H9 (cell line): ENCODE results near the gene NFRKB. TPM values are rescaled to one million over a fixed set of nuclear protein-coding genes. Genes with fewer than 3 reads are reported as not detected.

Experiments
- DNase-seq: peaks from one replicate; pipeline ENCODE4 v3.0.0-alpha.2; 2017
- H2AFZ ChIP-seq: one replicate; pipeline ENCODE4 v1.6.1; 2013; ENCODE audit warnings: mild to moderate bottlenecking, low read length, control low read depth, moderate library complexity
- H2AK5ac ChIP-seq: 2 replicates; pipeline ENCODE4 v1.6.1; 2013; ENCODE audit warnings: low read length, control low read depth, mixed read lengths; ENCODE audit not compliant: insufficient read length
- H2BK120ac ChIP-seq: one replicate; pipeline ENCODE4 v1.6.1; 2013; ENCODE audit warnings: low read depth, mild to moderate bottlenecking, low read length, control low read depth, inconsistent platforms; ENCODE audit not compliant: poor library complexity, severe bottlenecking
- H2BK12ac ChIP-seq: 2 replicates; pipeline ENCODE4 v1.6.1; 2013; ENCODE audit warnings: low read length, control low read depth, mixed read lengths, low read depth; ENCODE audit not compliant: insufficient read length
- H2BK15ac ChIP-seq: 2 replicates; pipeline ENCODE4 v1.6.1; 2013; ENCODE audit warnings: low read depth, low read length, control low read depth
- H2BK20ac ChIP-seq: one replicate; pipeline ENCODE4 v1.6.1; 2013; ENCODE audit warnings: low read depth, mild to moderate bottlenecking, low read length, control low read depth, inconsistent platforms; ENCODE audit not compliant: poor library complexity, severe bottlenecking
- H2BK5ac ChIP-seq: 2 replicates; pipeline ENCODE4 v1.6.1; 2013; ENCODE audit warnings: low read length, control low read depth, mixed read lengths; ENCODE audit not compliant: insufficient read length
- H3K14ac ChIP-seq: 2 replicates; pipeline ENCODE4 v1.6.1; 2013; ENCODE audit warnings: low read length, control low read depth; ENCODE audit not compliant: insufficient read depth
- H3K18ac ChIP-seq: 2 replicates; pipeline ENCODE4 v1.6.1; 2013; ENCODE audit warnings: low read depth, mild to moderate bottlenecking, mixed read lengths, low read length, control low read depth; ENCODE audit not compliant: insufficient read length
- H3K23ac ChIP-seq: 2 replicates; pipeline ENCODE4 v1.6.1; 2013; ENCODE audit warnings: low read length, control low read depth, mixed read lengths, low read depth; ENCODE audit not compliant: insufficient read length
- H3K23me2 ChIP-seq: 2 replicates; pipeline ENCODE4 v1.6.1; 2013; ENCODE audit warnings: low read depth, mild to moderate bottlenecking, mixed read lengths, low read length, control low read depth; ENCODE audit not compliant: insufficient read length, poor library complexity, severe bottlenecking
- H3K27ac ChIP-seq: 2 replicates; pipeline ENCODE4 v1.5.1; 2013; ENCODE audit warnings: low read length, control low read depth, mixed read lengths, low read depth; ENCODE audit not compliant: insufficient read length
- H3K27me3 ChIP-seq: 2 replicates; pipeline ENCODE4 v1.6.1; 2013; ENCODE audit warnings: low read length, control low read depth, inconsistent platforms; ENCODE audit not compliant: insufficient read depth
- H3K4ac ChIP-seq: 2 replicates; pipeline ENCODE4 v1.6.1; 2013; ENCODE audit warnings: low read depth, mild to moderate bottlenecking, control low read depth, inconsistent platforms, low read length, moderate library complexity
- H3K4me1 ChIP-seq: 2 replicates; pipeline ENCODE4 v1.6.1; 2013; ENCODE audit warnings: low read length, control low read depth, inconsistent platforms; ENCODE audit not compliant: insufficient read depth
- H3K4me2 ChIP-seq: 2 replicates; pipeline ENCODE4 v1.6.1; 2013; ENCODE audit warnings: low read length, control low read depth, mixed read lengths; ENCODE audit not compliant: insufficient read length, insufficient read depth
- H3K56ac ChIP-seq: 2 replicates; pipeline ENCODE4 v1.6.1; 2013; ENCODE audit warnings: low read depth, mild to moderate bottlenecking, mixed read lengths, low read length, control low read depth; ENCODE audit not compliant: insufficient read length
- H3K79me1 ChIP-seq: 2 replicates; pipeline ENCODE4 v1.6.1; 2013; ENCODE audit warnings: low read depth, mild to moderate bottlenecking, moderate library complexity, low read length, control low read depth, inconsistent platforms; ENCODE audit not compliant: insufficient read depth, poor library complexity, severe bottlenecking
- H3K79me2 ChIP-seq: 2 replicates; pipeline ENCODE4 v1.6.1; 2013; ENCODE audit warnings: low read length, control low read depth, inconsistent platforms; ENCODE audit not compliant: insufficient read depth
- H3K9ac ChIP-seq: 2 replicates; pipeline ENCODE4 v1.6.1; 2013; ENCODE audit warnings: low read length, control low read depth, mixed read lengths; ENCODE audit not compliant: insufficient read length; ENCODE audit errors: extremely low read depth
- H3K9me3 ChIP-seq: one replicate; pipeline ENCODE4 v1.6.1; 2013; ENCODE audit warnings: low read depth, low read length, inconsistent platforms; ENCODE audit not compliant: control insufficient read depth
- H3T11ph ChIP-seq: one replicate; pipeline ENCODE4 v1.6.1; 2013; ENCODE audit warnings: mild to moderate bottlenecking, low read length, control low read depth, inconsistent platforms
- H4K20me1 ChIP-seq: one replicate; pipeline ENCODE4 v1.6.1; 2013; ENCODE audit not compliant: control insufficient read depth, insufficient read length, insufficient read depth
- H4K5ac ChIP-seq: 2 replicates; pipeline ENCODE4 v1.6.1; 2013; ENCODE audit warnings: low read depth, mild to moderate bottlenecking, mixed read lengths, low read length, control low read depth; ENCODE audit not compliant: insufficient read length
- H4K8ac ChIP-seq: replicated peaks from 2 replicates; pipeline ENCODE4 v1.6.1; 2013; ENCODE audit warnings: low read length, control low read depth, mixed read lengths, low read depth; ENCODE audit not compliant: insufficient read length
- H4K91ac ChIP-seq: 2 replicates; pipeline ENCODE4 v1.6.1; 2013; ENCODE audit warnings: low read depth, mild to moderate bottlenecking, moderate library complexity, mixed read lengths, low read length, control low read depth; ENCODE audit not compliant: insufficient read length
- H3K27ac Mint-ChIP-seq, 3 experiments: 2 replicates in 2 of 3; 3 replicates in 1 of 3; pipeline ENCODE4 v1.8.0; 2020 to 2021; ENCODE audit warnings: mixed read lengths in 3 of 3, mild to moderate bottlenecking in 1 of 3, moderate library complexity in 1 of 3
- H3K27me3 Mint-ChIP-seq: 2 replicates; pipeline ENCODE4 v1.8.0; 2021; ENCODE audit warnings: low read depth, mild to moderate bottlenecking, moderate library complexity, mixed read lengths
- H3K36me3 Mint-ChIP-seq, 3 experiments: 2 replicates in 2 of 3; 3 replicates in 1 of 3; pipeline ENCODE4 v1.8.0; 2020 to 2021; ENCODE audit warnings: low read depth in 3 of 3, mixed read lengths in 3 of 3; ENCODE audit not compliant: insufficient read depth in 1 of 3
- H3K4me1 Mint-ChIP-seq, 2 experiments: 2 replicates each; pipeline ENCODE4 v1.8.0; 2020; ENCODE audit warnings: mixed read lengths in 2 of 2
- H3K4me3 Mint-ChIP-seq, 2 experiments: 2 replicates in 1 of 2; 3 replicates in 1 of 2; pipeline ENCODE4 v1.8.0; 2020 to 2021; ENCODE audit warnings: mild to moderate bottlenecking in 2 of 2, mixed read lengths in 2 of 2, moderate library complexity in 1 of 2
- H3K9me3 Mint-ChIP-seq, 2 experiments: 2 replicates in 1 of 2; 3 replicates in 1 of 2; pipeline ENCODE4 v1.8.0; 2020; ENCODE audit warnings: mild to moderate bottlenecking in 2 of 2, mixed read lengths in 2 of 2, moderate library complexity in 1 of 2
- WGBS: extraction: QIAGEN DNeasy Blood & Tissue Kit; methylation state at CpG from one replicate; pipeline ENCODE4 v1.1.7; 2013; ENCODE audit warnings: missing lambda C conversion rate, low lambda C conversion rate, mixed read lengths; ENCODE audit not compliant: insufficient read length; ENCODE audit errors: extremely low coverage; 5-methylcytosine and 5-hydroxymethylcytosine counted together
- total RNA-seq: library from RNA; stranded (reverse); gene quantifications from 2 replicates; pipeline ENCODE4 v1.2.1, GENCODE V29; 2021
- TF ChIP-seq, protein P1 (sequence below): fragments of 200-600 bp; sonication (generic); conservative IDR thresholded peaks from 3 replicates; pipeline ENCODE4 v1.8.0; 2021; ENCODE audit warnings: antibody characterized with exemption, mild to moderate bottlenecking

The NFRKB gene
- total RNA-seq, 1 experiment from 2014 or later: 41.0 TPM

DNA sequence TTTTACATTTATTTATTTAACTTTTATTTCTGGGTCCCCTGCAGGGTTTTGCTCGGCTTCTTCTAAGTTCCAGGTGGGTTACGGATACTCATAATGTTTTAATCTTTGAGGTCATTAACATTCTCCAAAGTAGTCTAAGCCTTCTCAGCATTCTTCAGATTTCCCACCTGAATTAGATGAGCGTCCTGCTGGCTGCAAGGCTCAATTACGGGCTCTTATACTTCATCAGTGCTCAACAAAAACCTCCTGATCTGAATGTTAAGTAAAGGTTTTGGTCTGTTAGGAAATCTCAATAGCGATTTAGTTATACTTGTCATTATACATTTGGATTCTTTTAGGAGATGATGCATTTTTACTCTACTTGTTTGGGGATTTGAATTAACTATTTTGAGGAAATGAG is 27.3 kb upstream of the NFRKB start:
- H3K4me1 ChIP-seq: no peaks in the 10 kb centered on the region
- peaks cover 9 to 44% (median 33%) of the 10 kb centered on the region in 3 experiments; a peak in 6 of 7 replicates for H3K36me3 Mint-ChIP-seq
- no peak overlapping the region for H3K23ac ChIP-seq
- no CpG with 5 or more reads among the region's 5 CpGs for WGBS
- no peaks in the 10 kb centered on the region for H3K9me3 ChIP-seq
- no peak overlapping the region for H2BK5ac ChIP-seq
- H3K23me2 ChIP-seq: no peaks in the 10 kb centered on the region
- no peak overlapping the region for H3K4me3 Mint-ChIP-seq
- H3K9me3 Mint-ChIP-seq: no peaks in the 10 kb centered on the region
- H3K27me3 Mint-ChIP-seq: no peaks in the 10 kb centered on the region
- no peaks in the 10 kb centered on the region for H3K79me1 ChIP-seq
- no peak overlapping the region for H3K27ac Mint-ChIP-seq
- H2BK20ac ChIP-seq: no peak overlapping the region
- no peak overlapping the region for H3K18ac ChIP-seq
- H2BK12ac ChIP-seq: no peak overlapping the region
- no peak overlapping the region for H3T11ph ChIP-seq
- no peak overlapping the region for H4K5ac ChIP-seq
- H2AFZ ChIP-seq: no peak overlapping the region
- TF ChIP-seq, protein P1, sequence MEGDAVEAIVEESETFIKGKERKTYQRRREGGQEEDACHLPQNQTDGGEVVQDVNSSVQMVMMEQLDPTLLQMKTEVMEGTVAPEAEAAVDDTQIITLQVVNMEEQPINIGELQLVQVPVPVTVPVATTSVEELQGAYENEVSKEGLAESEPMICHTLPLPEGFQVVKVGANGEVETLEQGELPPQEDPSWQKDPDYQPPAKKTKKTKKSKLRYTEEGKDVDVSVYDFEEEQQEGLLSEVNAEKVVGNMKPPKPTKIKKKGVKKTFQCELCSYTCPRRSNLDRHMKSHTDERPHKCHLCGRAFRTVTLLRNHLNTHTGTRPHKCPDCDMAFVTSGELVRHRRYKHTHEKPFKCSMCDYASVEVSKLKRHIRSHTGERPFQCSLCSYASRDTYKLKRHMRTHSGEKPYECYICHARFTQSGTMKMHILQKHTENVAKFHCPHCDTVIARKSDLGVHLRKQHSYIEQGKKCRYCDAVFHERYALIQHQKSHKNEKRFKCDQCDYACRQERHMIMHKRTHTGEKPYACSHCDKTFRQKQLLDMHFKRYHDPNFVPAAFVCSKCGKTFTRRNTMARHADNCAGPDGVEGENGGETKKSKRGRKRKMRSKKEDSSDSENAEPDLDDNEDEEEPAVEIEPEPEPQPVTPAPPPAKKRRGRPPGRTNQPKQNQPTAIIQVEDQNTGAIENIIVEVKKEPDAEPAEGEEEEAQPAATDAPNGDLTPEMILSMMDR: no peak
- no peak overlapping the region for H2AK5ac ChIP-seq
- DNase-seq: no peak
- H2BK15ac ChIP-seq: no peak overlapping the region
- H4K8ac ChIP-seq: no peak overlapping the region
- H3K79me2 ChIP-seq: no peaks in the 10 kb centered on the region
- H4K20me1 ChIP-seq: no peaks in the 10 kb centered on the region
- no peaks in the 10 kb centered on the region for H3K27me3 ChIP-seq
- H3K9ac ChIP-seq: no peak overlapping the region
- peaks cover 8 to 11% of the 10 kb centered on the region in 2 experiments for H3K4me1 Mint-ChIP-seq
- H3K4me2 ChIP-seq: no peak overlapping the region
- no peak overlapping the region for H4K91ac ChIP-seq
- no peak overlapping the region for H3K14ac ChIP-seq
- H3K56ac ChIP-seq: no peak overlapping the region
- no peak overlapping the region for H2BK120ac ChIP-seq
- H3K27ac ChIP-seq: no peak overlapping the region
- no peak overlapping the region for H3K4ac ChIP-seq
